Upper lobe of right lung (tissue), 1 donor: ENCODE measurements around the gene EYA2. TPM values are rescaled to one million over a fixed set of nuclear protein-coding genes. Genes with fewer than 3 reads are reported as not detected.

Experiments
- ATAC-seq: fragments of 200-7000 bp; cut with Tn5 transposase; one replicate; pipeline ENCODE4 v1.9.1; 2020; ENCODE audit warnings: mild to moderate bottlenecking, moderate library complexity
- DNase-seq: peaks from one replicate; pipeline ENCODE4 v3.0.0-alpha.2; 2020
- H3K27ac ChIP-seq: fragments of 200-600 bp; one replicate; pipeline ENCODE4 v1.8.0; 2022
- H3K27me3 ChIP-seq: fragments of 200-600 bp; one replicate; pipeline ENCODE4 v1.8.0; 2022; ENCODE audit warnings: mild to moderate bottlenecking
- H3K36me3 ChIP-seq: fragments of 200-600 bp; one replicate; pipeline ENCODE4 v1.8.0; 2022
- H3K4me1 ChIP-seq: fragments of 200-600 bp; one replicate; pipeline ENCODE4 v1.8.0; 2022
- H3K4me3 ChIP-seq: fragments of 200-600 bp; one replicate; pipeline ENCODE4 v1.8.0; 2022; ENCODE audit warnings: mild to moderate bottlenecking
- H3K9me3 ChIP-seq: fragments of 200-600 bp; one replicate; pipeline ENCODE4 v1.8.0; 2022
- CTCF ChIP-seq: fragments of 200-600 bp; IDR thresholded peaks from one replicate; pipeline ENCODE4 v1.8.0; 2022; ENCODE audit warnings: antibody characterized with exemption
- intact Hi-C: fragments of 100-400 bp; cut with DNase I; formaldehyde crosslinking; loops from one replicate; pipeline ENCODE4 v1.11.0; 2022
- total RNA-seq: library from RNA; stranded (reverse); fragmentation: NEBNext Ultra II Directional; extraction: Animal tissue kit (Norgen Biotek cat#: 25700); gene quantifications from one replicate; pipeline ENCODE4 v1.2.1, GENCODE V29; 2021
- donor health status: DM: no; HTN: yes; CAD: no; lungs with severe emphysema.

EYA2 gene
- total RNA-seq, 1 donor from 2014 or later, result 1.8 TPM

- TF ChIP-seq CTCF, result no peak
- no peaks in the 10 kb centered on the region for H3K36me3 ChIP-seq
- intact Hi-C loops, result no loop called here
Measured at GRCh38 chr20:47178277-47178676, 283.6 kb downstream of the EYA2 start.

GRCh38 chr20:47178851-47179250 is 284.2 kb downstream of the EYA2 start:
- Histone ChIP-seq H3K9me3 (no peaks in the 10 kb centered on the region), H3K36me3 (no peaks in the 10 kb centered on the region), H3K27ac (no peak overlapping the region), H3K4me1 (no peaks in the 10 kb centered on the region), H3K4me3 (no peak overlapping the region), H3K27me3 (peaks cover 8% of the 10 kb centered on the region)
- intact Hi-C loops, result no loop called here
- no peak for DNase-seq
- no peak for ATAC-seq
- no peak for TF ChIP-seq CTCF

More at GRCh38 chr20:47178277-47178676, 283.6 kb downstream of the EYA2 start:
- Histone ChIP-seq H3K4me1 (no peaks in the 10 kb centered on the region), H3K4me3 (no peak overlapping the region), H3K9me3 (no peaks in the 10 kb centered on the region), H3K27ac (no peak overlapping the region), H3K27me3 (peaks cover 2% of the 10 kb centered on the region)
- ATAC-seq, result no peak
- DNase-seq, result no peak

GRCh38 chr20:47179267-47179666 is 284.6 kb downstream of the EYA2 start:
- no peak for DNase-seq
- H3K4me1 ChIP-seq, result no peaks in the 10 kb centered on the region
- no peak overlapping the region for H3K4me3 ChIP-seq
- H3K9me3 ChIP-seq, result no peaks in the 10 kb centered on the region
- no peak for TF ChIP-seq CTCF
- no peak for ATAC-seq
- no peak overlapping the region for H3K27ac ChIP-seq
- peaks cover 10% of the 10 kb centered on the region for H3K27me3 ChIP-seq
- intact Hi-C loops, result no loop called here
- no peaks in the 10 kb centered on the region for H3K36me3 ChIP-seq

- Histone ChIP-seq H3K4me3 (no peak overlapping the region), H3K4me1 (no peaks in the 10 kb centered on the region), H3K9me3 (no peaks in the 10 kb centered on the region), H3K27ac (no peak overlapping the region), H3K36me3 (no peaks in the 10 kb centered on the region), H3K27me3 (peaks cover 10% of the 10 kb centered on the region)
- TF ChIP-seq CTCF, result no peak
- intact Hi-C loops, result no loop called here
- peak; percentile 78 for ATAC-seq
- no peak for DNase-seq
Measured at GRCh38 chr20:47181056-47181862, 286.6 kb downstream of the EYA2 start.

DNA sequence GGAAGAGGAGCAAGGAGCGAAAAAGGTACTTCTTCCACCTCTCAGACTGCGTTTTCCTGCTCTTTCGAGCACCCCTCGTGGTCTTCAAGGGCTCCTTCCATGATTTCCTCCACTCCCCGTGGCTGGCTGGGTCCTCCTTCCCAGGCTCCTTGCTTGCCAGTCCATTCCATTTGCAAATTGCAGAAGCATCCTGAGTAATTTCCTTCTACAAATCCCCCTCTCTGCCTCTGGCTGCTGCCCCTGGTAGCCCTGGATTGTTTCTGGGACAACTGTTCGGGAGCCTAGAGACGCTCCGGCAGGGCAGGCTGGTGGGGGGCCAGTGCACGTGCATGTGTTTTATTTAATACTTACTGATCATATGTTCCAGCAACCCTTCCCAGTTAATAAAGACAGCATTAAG is 288.7 kb downstream of the EYA2 start:
- intact Hi-C loops, result no loop called here
- no peak overlapping the region for H3K4me3 ChIP-seq
- H3K36me3 ChIP-seq, result no peaks in the 10 kb centered on the region
- no peak for TF ChIP-seq CTCF
- no peaks in the 10 kb centered on the region for H3K9me3 ChIP-seq
- no peak overlapping the region for H3K27ac ChIP-seq
- ATAC-seq (no peak), DNase-seq (no peak)
- H3K4me1 ChIP-seq, result no peaks in the 10 kb centered on the region
- H3K27me3 ChIP-seq, result peaks cover 18% of the 10 kb centered on the region
